SK-N-SH (cell line): ENCODE results near the gene EIPR1. TPM values are rescaled to one million over a fixed set of nuclear protein-coding genes. Genes with fewer than 3 reads are reported as not detected.

Source experiments
- CTCF ChIA-PET: fragments of 300-600, 350-600 bp; formaldehyde crosslinking; extraction: SDS; loops from one replicate; lab custom pipeline; 2021; lab: Yijun Ruan, JAX
- POLR2A ChIA-PET: fragments of 350-600 bp; sonication (Branson Sonifier 250); formaldehyde crosslinking; extraction: SDS; loops from one replicate; lab custom pipeline; 2020; ENCODE audit warnings: antibody characterized with exemption, inconsistent platforms; lab: Yijun Ruan, JAX
- DNase-seq: peaks from one replicate; pipeline ENCODE4 v3.0.0; 2012
- H2AFZ ChIP-seq: fragments of 200-600 bp; sonication (generic); 2 replicates; pipeline ENCODE4 v1.8.1; 2016; ENCODE audit warnings: antibody characterized with exemption, mild to moderate bottlenecking, low read depth
- H3F3A ChIP-seq: fragments of 200-600 bp; sonication (generic); replicated peaks from 2 replicates; pipeline ENCODE3; 2016; ENCODE audit warnings: antibody characterized with exemption, mild to moderate bottlenecking; ENCODE audit not compliant: insufficient read depth
- H3K27ac ChIP-seq, 2 experiments: fragments of 200-500 bp in 1 of 2; fragments of 200-600 bp in 1 of 2; sonication (Bioruptor generic) in 1 of 2; sonication (generic), shearing (Covaris generic) in 1 of 2; 2 replicates each; pipeline versions ENCODE4 v1.5.1 to v1.6.1; 2014 to 2016; ENCODE audit warnings: low read depth in 2 of 2, inconsistent platforms in 1 of 2, low read length in 1 of 2, mild to moderate bottlenecking in 1 of 2, mixed read lengths in 1 of 2
- H3K27me3 ChIP-seq: fragments of 200-600 bp; sonication (generic), shearing (Covaris generic); 2 replicates; pipeline ENCODE4 v1.6.1; 2016; ENCODE audit warnings: mixed run types; ENCODE audit not compliant: insufficient read depth
- H3K36me3 ChIP-seq, 2 experiments: fragments of 200-500 bp in 1 of 2; fragments of 200-600 bp in 1 of 2; sonication (Bioruptor generic) in 1 of 2; sonication (generic) in 1 of 2; replicated peaks in 1 of 2; 2 replicates each; pipeline versions ENCODE3 to v1.5.1; 2014 to 2016; ENCODE audit warnings: low read length in 1 of 2, mild to moderate bottlenecking in 1 of 2; ENCODE audit not compliant: insufficient read depth in 2 of 2, control insufficient read depth in 1 of 2
- H3K4me1 ChIP-seq, 2 experiments: fragments of 200-500 bp in 1 of 2; fragments of 200-600 bp in 1 of 2; sonication (Bioruptor generic) in 1 of 2; sonication (generic), shearing (Covaris generic) in 1 of 2; 2 replicates each; pipeline versions ENCODE4 v1.5.1 to v1.6.1; 2014 to 2016; ENCODE audit warnings: low read depth in 1 of 2, low read length in 1 of 2, mixed run types in 1 of 2; ENCODE audit not compliant: insufficient read depth in 2 of 2, control insufficient read depth in 1 of 2
- H3K4me2 ChIP-seq: fragments of 200-600 bp; sonication (generic), shearing (Covaris generic); 2 replicates; pipeline ENCODE4 v1.6.1; 2017; ENCODE audit warnings: mixed run types
- H3K4me3 ChIP-seq, 2 experiments: fragments of 200-500 bp in 1 of 2; fragments of 200-600 bp in 1 of 2; sonication (Bioruptor generic) in 1 of 2; sonication (generic), shearing (Covaris generic) in 1 of 2; 2 replicates each; pipeline versions ENCODE4 v1.5.1 to v1.8.1; 2014 to 2016; ENCODE audit warnings: low read depth in 2 of 2, inconsistent platforms in 1 of 2, low read length in 1 of 2, mild to moderate bottlenecking in 1 of 2, mixed read lengths in 1 of 2, moderate library complexity in 1 of 2
- H3K79me2 ChIP-seq: fragments of 200-600 bp; sonication (generic); 2 replicates; pipeline ENCODE4 v1.8.1; 2017; ENCODE audit warnings: mild to moderate bottlenecking; ENCODE audit not compliant: insufficient read depth
- H3K9ac ChIP-seq: fragments of 200-600 bp; sonication (generic); 2 replicates; pipeline ENCODE4 v1.6.1; 2017; ENCODE audit warnings: mixed run types
- H3K9me2 ChIP-seq: fragments of 200-600 bp; sonication (generic); 2 replicates; pipeline ENCODE4 v1.6.1; 2017; ENCODE audit warnings: mixed run types
- H3K9me3 ChIP-seq: fragments of 200-600 bp; sonication (generic); 2 replicates; pipeline ENCODE4 v1.6.1; 2017; ENCODE audit warnings: mixed run types, mild to moderate bottlenecking, moderate library complexity
- H4K20me1 ChIP-seq: fragments of 200-600 bp; sonication (generic); 2 replicates; pipeline ENCODE4 v1.6.1; 2017; ENCODE audit warnings: mild to moderate bottlenecking, mixed run types; ENCODE audit not compliant: insufficient read depth
- CHD2 ChIP-seq: fragments of 150-350 bp; IDR thresholded peaks from 2 replicates; pipeline ENCODE4 v1.6.1; 2018; ENCODE audit warnings: low read length; ENCODE audit not compliant: partially characterized antibody
- EP300 ChIP-seq, 2 experiments: IDR thresholded peaks; 2 replicates each; pipeline versions ENCODE4 v1.4.0 to v1.6.1; 2012; ENCODE audit warnings: borderline replicate concordance in 1 of 2, low read depth in 1 of 2, low read length in 1 of 2
- FOXJ3 ChIP-seq: sonication (generic); formaldehyde crosslinking; IDR thresholded peaks from 2 replicates; pipeline ENCODE4 v1.5.1; 2020; ENCODE audit warnings: mild to moderate bottlenecking, missing genetic modification reagents
- GABPA ChIP-seq: IDR thresholded peaks from 2 replicates; pipeline ENCODE4 v1.4.0; 2012; ENCODE audit warnings: low read depth, mild to moderate bottlenecking
- GATA2 ChIP-seq: sonication (generic); formaldehyde crosslinking; IDR thresholded peaks from 2 replicates; pipeline ENCODE4 v1.5.0; 2020; ENCODE audit warnings: mild to moderate bottlenecking, missing genetic modification reagents
- IRF3 ChIP-seq: fragments of 150-350 bp; IDR thresholded peaks from 2 replicates; pipeline ENCODE4 v1.6.1; 2016; ENCODE audit warnings: mild to moderate bottlenecking, low read depth, low read length
- MEF2A ChIP-seq: IDR thresholded peaks from 2 replicates; pipeline ENCODE4 v1.4.0; 2012; ENCODE audit warnings: low read depth, borderline replicate concordance
- RAD21 ChIP-seq: IDR thresholded peaks from 2 replicates; pipeline ENCODE4 v1.6.1; 2012; ENCODE audit warnings: mild to moderate bottlenecking, low read length
- REST ChIP-seq: IDR thresholded peaks from 2 replicates; pipeline ENCODE4 v1.6.1; 2012; ENCODE audit warnings: mild to moderate bottlenecking, low read depth, low read length, moderate library complexity
- RXRA ChIP-seq: IDR thresholded peaks from 2 replicates; pipeline ENCODE4 v1.4.0; 2012; ENCODE audit warnings: low read depth, mild to moderate bottlenecking, borderline replicate concordance
- SIN3A ChIP-seq: IDR thresholded peaks from 2 replicates; pipeline ENCODE4 v1.6.1; 2012; ENCODE audit warnings: low read depth, mild to moderate bottlenecking, low read length, moderate library complexity, borderline replicate concordance
- TAF1 ChIP-seq: IDR thresholded peaks from 2 replicates; pipeline ENCODE4 v1.6.1; 2012; ENCODE audit warnings: low read depth, mild to moderate bottlenecking, low read length, moderate library complexity, borderline replicate concordance
- TEAD4 ChIP-seq: IDR thresholded peaks from 2 replicates; pipeline ENCODE4 v1.4.0; 2012; ENCODE audit warnings: mild to moderate bottlenecking, borderline replicate concordance; ENCODE audit not compliant: insufficient read depth
- USF1 ChIP-seq: IDR thresholded peaks from 2 replicates; pipeline ENCODE4 v1.4.0; 2012; ENCODE audit warnings: low read depth, borderline replicate concordance
- WGBS: methylation state at CpG from one replicate; pipeline ENCODE4 v1.1.6; 2017; ENCODE audit warnings: low lambda C conversion rate; 5-methylcytosine and 5-hydroxymethylcytosine counted together
- polyA plus RNA-seq, 3 experiments: library from polyadenylated mRNA; depleted of rRNA; stranded (reverse); fragments of >200 nt; gene quantifications; 2 replicates each; pipeline ENCODE4 v1.2.3, GENCODE V29; 2012
- TF ChIP-seq, protein P1 (sequence below): fragments of 150-350 bp; IDR thresholded peaks from 2 replicates; pipeline ENCODE4 v1.6.1; 2017; ENCODE audit warnings: antibody characterized with exemption, low read length, low read depth, borderline replicate concordance

Gene EIPR1
- polyA plus RNA-seq, 1 of the 3 experiments (the other 2 are of a cell fraction) = 85.9 TPM

GRCh38 chr2:3146175-3146574 is 231.4 kb downstream of the EIPR1 start:
- H3K4me3 ChIP-seq = no peak overlapping the region
- peaks cover 0 to 16% of the 10 kb centered on the region in 2 experiments; a peak in 1 of 4 replicates for H3K4me1 ChIP-seq
- H3F3A ChIP-seq = no peaks in the 10 kb centered on the region
- DNase-seq = peak; percentile 44
- H3K9me2 ChIP-seq = no peaks in the 10 kb centered on the region
- CTCF ChIA-PET = interaction anchor here (1.2 to 2.6 kb wide), 2 partner anchors 11 to 19 kb away, joined by 3 to 8 read pairs; no protein-coding TSS in a partner anchor
- 75% methylated on average over 5 of the region's 8 CpGs for whole genome bisulfite sequencing
- H3K79me2 ChIP-seq = no peaks in the 10 kb centered on the region
- H3K27ac ChIP-seq = peak overlapping the region in 1 of 2 experiments; percentile 3; a peak in 1 of 4 replicates
- H2AFZ ChIP-seq = no peak overlapping the region
- no peaks in the 10 kb centered on the region for H4K20me1 ChIP-seq
- no peak overlapping the region for H3K9ac ChIP-seq
- no peaks in the 10 kb centered on the region for H3K27me3 ChIP-seq
- TF ChIP-seq SIN3A = no peak
- TF ChIP-seq FOXJ3 = no peak
- no peak for TF ChIP-seq TEAD4
- no peak for TF ChIP-seq RAD21
- TF ChIP-seq IRF3 = no peak
- TF ChIP-seq TAF1 = no peak
- TF ChIP-seq GABPA = no peak
- no peak for TF ChIP-seq USF1
- TF ChIP-seq, protein P1, sequence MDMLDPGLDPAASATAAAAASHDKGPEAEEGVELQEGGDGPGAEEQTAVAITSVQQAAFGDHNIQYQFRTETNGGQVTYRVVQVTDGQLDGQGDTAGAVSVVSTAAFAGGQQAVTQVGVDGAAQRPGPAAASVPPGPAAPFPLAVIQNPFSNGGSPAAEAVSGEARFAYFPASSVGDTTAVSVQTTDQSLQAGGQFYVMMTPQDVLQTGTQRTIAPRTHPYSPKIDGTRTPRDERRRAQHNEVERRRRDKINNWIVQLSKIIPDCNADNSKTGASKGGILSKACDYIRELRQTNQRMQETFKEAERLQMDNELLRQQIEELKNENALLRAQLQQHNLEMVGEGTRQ = no peak
- no peak for TF ChIP-seq RXRA
- no peak for TF ChIP-seq GATA2 (CRISPR knock-in tag)
- no peak for TF ChIP-seq REST
- TF ChIP-seq CHD2 = no peak
- no peak for TF ChIP-seq EP300 (IDR thresholded peaks at IDR 0.05; ENCODE audit: borderline replicate concordance in 1 of 2, low read depth in 1 of 2, low read length in 1 of 2)
- no peak for TF ChIP-seq MEF2A
- TF ChIP-seq, all 33 proteins: peak for 0
- Histone ChIP-seq H3K9me3 (no peaks in the 10 kb centered on the region), H3K36me3 (no peaks in the 10 kb centered on the region), H3K4me2 (no peak overlapping the region)
- POLR2A ChIA-PET = no interaction called here
